ENCODE results near the gene TMEM123. TPM values are rescaled to one million over a fixed set of nuclear protein-coding genes. Genes with fewer than 3 reads are reported as not detected.
A peak's percentile ranks its signal among the peaks of the same experiment; 100 is the strongest.

Gene TMEM123
- total and polyA plus RNA-seq, 10 of the 15 experiments (the other 5 are each of a cell fraction or from before 2014, with no cell fraction given), result 35.1 to 667 (median 123) TPM

DNA sequence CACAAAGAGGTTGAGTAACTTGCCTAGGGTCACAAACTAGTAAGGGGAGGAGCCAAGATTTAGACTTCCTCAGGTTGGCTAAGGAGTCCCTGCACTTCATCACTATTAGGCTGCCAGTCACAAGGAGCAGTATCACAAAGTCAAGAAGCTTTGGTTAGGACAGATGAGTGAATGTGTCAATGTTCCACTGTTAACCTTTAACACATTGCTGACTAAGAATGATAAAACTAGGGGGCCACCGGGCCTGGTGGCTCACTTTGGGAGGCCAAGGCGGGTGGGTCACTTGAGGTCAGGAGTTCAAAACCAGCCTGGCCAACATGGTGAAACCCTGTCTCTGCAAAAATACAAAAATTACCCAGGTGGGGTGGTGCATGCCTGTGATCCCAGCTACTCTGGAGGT is 32.0 kb downstream of the TMEM123 start (continued):
- TF ChIP-seq NR2F1 (conservative IDR thresholded peaks at IDR 0.05) (peak; percentile 92), BHLHE40 (IDR thresholded peaks at IDR 0.05; ENCODE audit: borderline replicate concordance in 1 of 2, low read depth in 2 of 2, low read length in 1 of 2) (peak in 1 of 2 experiments; percentile 48; a peak in 2 of 4 replicates), RELA (IDR thresholded peaks at IDR 0.05; ENCODE audit: borderline replicate concordance, partially characterized antibody) (no peak), TCF3 (IDR thresholded peaks at IDR 0.05; ENCODE audit: borderline replicate concordance, insufficient read depth, low read depth, low read length) (no peak), CREM (IDR thresholded peaks at IDR 0.05; ENCODE audit: low read depth) (no peak), CBX5 (IDR thresholded peaks at IDR 0.05; ENCODE audit: low read depth) (no peak), MTA2 (IDR thresholded peaks at IDR 0.05; ENCODE audit: low read depth) (peak; percentile 20; the same call in 1 of the 2 replicates), JUND (IDR thresholded peaks at IDR 0.05; ENCODE audit: low read depth, low read length) (0 out of 2 replicates have a peak, but pooled peaks have one; percentile 12), STAT3 (IDR thresholded peaks at IDR 0.05; ENCODE audit: low read depth, low read length) (no peak)
- TF ChIP-seq, protein P1, sequence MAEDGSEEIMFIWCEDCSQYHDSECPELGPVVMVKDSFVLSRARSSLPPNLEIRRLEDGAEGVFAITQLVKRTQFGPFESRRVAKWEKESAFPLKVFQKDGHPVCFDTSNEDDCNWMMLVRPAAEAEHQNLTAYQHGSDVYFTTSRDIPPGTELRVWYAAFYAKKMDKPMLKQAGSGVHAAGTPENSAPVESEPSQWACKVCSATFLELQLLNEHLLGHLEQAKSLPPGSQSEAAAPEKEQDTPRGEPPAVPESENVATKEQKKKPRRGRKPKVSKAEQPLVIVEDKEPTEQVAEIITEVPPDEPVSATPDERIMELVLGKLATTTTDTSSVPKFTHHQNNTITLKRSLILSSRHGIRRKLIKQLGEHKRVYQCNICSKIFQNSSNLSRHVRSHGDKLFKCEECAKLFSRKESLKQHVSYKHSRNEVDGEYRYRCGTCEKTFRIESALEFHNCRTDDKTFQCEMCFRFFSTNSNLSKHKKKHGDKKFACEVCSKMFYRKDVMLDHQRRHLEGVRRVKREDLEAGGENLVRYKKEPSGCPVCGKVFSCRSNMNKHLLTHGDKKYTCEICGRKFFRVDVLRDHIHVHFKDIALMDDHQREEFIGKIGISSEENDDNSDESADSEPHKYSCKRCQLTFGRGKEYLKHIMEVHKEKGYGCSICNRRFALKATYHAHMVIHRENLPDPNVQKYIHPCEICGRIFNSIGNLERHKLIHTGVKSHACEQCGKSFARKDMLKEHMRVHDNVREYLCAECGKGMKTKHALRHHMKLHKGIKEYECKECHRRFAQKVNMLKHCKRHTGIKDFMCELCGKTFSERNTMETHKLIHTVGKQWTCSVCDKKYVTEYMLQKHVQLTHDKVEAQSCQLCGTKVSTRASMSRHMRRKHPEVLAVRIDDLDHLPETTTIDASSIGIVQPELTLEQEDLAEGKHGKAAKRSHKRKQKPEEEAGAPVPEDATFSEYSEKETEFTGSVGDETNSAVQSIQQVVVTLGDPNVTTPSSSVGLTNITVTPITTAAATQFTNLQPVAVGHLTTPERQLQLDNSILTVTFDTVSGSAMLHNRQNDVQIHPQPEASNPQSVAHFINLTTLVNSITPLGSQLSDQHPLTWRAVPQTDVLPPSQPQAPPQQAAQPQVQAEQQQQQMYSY (CRISPR knock-in tag; IDR thresholded peaks at IDR 0.05), result no peak

Data from GM12878 (cell line).